HG02938 (cell line): ENCODE results near the gene ZNF133.
"Not testable (repeated sequence)": the region's sequence is repeated elsewhere in the genome, so short reads cannot be mapped to it uniquely, and the experiment has no call there.

Experiments
- ATAC-seq: cut with Tn5 transposase; IDR thresholded peaks from one replicate; pipeline ENCODE4 v1.9.1; 2021; ENCODE audit warnings: mild to moderate bottlenecking, moderate library complexity; ENCODE audit not compliant: unreplicated experiment

Gene ZNF133

GRCh38 chr20:18287915-18288748 lies at the start of gene ZNF133:
Gene ZNF133 (plus strand): TSS chr20:18288527. CDS start chr20:18305687, 17,160 bp downstream.
- ATAC-seq, result peak; percentile 98

GRCh38 chr20:18240997-18241396 lies 47.3 kb upstream of the ZNF133 start:
- ATAC-seq, result no peak

GRCh38 chr20:18243802-18244201 lies 44.5 kb upstream of the ZNF133 start:
- ATAC-seq, result no peak

GRCh38 chr20:18248545-18248944 lies 39.8 kb upstream of the ZNF133 start:
- ATAC-seq, result not testable (repeated sequence)

GRCh38 chr20:18250217-18250616 lies 38.1 kb upstream of the ZNF133 start:
- no peak for ATAC-seq

- no peak for ATAC-seq
Observed at GRCh38 chr20:18252597-18253451, 35.5 kb upstream of the ZNF133 start.

- no peak for ATAC-seq
Observed at GRCh38 chr20:18254615-18255014, 33.7 kb upstream of the ZNF133 start.

- no peak for ATAC-seq
Observed at GRCh38 chr20:18255526-18255925, 32.8 kb upstream of the ZNF133 start.

GRCh38 chr20:18256440-18257090 lies 31.8 kb upstream of the ZNF133 start:
- no peak for ATAC-seq

GRCh38 chr20:18258126-18258860 lies 30.0 kb upstream of the ZNF133 start:
- no peak for ATAC-seq

GRCh38 chr20:18259730-18260129 lies 28.6 kb upstream of the ZNF133 start:
- ATAC-seq, result no peak

- no peak for ATAC-seq
Observed at GRCh38 chr20:18263723-18264122, 24.6 kb upstream of the ZNF133 start.

GRCh38 chr20:18265441-18265840 lies 22.9 kb upstream of the ZNF133 start:
- ATAC-seq, result no peak

- ATAC-seq, result no peak
Observed at GRCh38 chr20:18266282-18266681, 22.0 kb upstream of the ZNF133 start.

- no peak for ATAC-seq
Observed at GRCh38 chr20:18267815-18268214, 20.5 kb upstream of the ZNF133 start.

- no peak for ATAC-seq
Observed at GRCh38 chr20:18271160-18271559, 17.2 kb upstream of the ZNF133 start.

GRCh38 chr20:18272451-18272850 lies 15.9 kb upstream of the ZNF133 start:
- no peak for ATAC-seq

- no peak for ATAC-seq
Observed at GRCh38 chr20:18273738-18274137, 14.6 kb upstream of the ZNF133 start.

GRCh38 chr20:18275960-18276359 lies 12.4 kb upstream of the ZNF133 start:
- not testable (repeated sequence) for ATAC-seq

GRCh38 chr20:18276821-18277220 lies 11.5 kb upstream of the ZNF133 start:
- ATAC-seq, result no peak

- no peak for ATAC-seq
Observed at GRCh38 chr20:18279242-18279641, 9.1 kb upstream of the ZNF133 start.
